GM19023 (cell line): ENCODE data around the gene SLC14A1.

Source experiments
- ATAC-seq: cut with Tn5 transposase; IDR thresholded peaks from one replicate; pipeline ENCODE4 v1.9.1; 2021; ENCODE audit warnings: mild to moderate bottlenecking, moderate library complexity; ENCODE audit not compliant: unreplicated experiment

SLC14A1 gene

DNA sequence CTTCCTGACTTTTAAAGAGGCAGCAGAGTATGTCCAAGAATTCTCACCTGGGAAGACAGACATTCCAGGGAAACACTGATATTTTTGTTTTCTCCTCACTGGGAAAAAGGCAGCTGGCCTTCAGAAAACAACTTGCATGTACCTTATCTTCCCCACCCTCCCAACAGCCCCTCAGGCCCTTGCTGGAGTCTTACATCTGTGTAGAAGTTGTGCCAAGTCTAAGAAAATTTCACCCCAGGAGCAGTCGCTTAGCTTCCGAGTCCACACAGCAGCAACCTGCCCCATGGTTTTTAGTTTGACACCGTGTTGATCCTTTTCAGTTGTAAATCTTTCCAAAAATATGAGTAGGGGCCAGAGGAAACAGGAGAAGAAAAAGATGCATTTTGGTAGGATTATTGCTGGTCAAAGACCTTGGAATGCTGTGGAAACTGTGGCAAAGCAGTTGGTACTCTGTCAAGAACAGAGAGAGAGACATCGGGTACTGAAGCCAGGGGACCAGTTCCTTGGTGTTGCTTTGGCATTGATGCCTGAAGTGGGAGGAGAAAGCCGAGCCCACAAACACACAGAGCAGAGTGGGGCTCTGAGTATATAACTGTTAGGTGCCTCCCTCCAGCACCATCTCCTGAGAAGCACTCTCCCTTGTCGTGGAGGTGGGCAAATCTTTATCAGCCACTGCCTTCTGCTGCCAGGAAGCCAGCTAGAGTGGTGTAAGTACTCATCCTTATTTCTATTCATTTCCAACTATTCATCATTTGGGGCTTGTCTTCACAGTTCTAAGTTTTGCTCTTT, at the start of gene SLC14A1:
Gene SLC14A1 (plus strand): TSS at position 615 of the 789 bp plus-strand sequence. CDS start 6,140 bp downstream, outside the sequence.
- ATAC-seq: no peak

DNA sequence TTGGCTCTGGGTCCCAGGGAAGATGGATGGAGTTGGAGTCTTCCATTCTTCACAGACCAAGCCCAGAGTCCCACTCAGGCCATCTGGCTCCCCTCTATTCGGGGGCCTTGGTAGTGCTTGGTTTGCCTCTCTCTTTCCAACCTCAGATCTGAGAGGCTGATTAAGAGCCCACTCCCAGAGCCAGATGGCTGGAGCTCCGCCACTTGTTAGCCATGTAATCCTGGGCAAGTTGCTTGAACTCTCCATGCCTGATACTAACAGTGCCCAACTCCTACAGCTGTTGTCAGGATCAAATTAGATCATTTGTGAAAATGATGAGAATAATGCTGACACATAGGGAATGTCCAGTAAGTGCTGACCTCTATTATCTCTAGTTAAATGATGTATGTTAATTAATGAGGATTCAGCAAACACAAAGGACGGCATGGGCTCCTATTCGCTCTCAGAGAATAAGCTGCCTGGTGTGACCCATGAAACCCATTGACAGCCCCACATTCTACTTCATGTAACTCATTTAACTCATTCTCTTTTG, 46.6 kb upstream of the SLC14A1 start:
- ATAC-seq: no peak

DNA sequence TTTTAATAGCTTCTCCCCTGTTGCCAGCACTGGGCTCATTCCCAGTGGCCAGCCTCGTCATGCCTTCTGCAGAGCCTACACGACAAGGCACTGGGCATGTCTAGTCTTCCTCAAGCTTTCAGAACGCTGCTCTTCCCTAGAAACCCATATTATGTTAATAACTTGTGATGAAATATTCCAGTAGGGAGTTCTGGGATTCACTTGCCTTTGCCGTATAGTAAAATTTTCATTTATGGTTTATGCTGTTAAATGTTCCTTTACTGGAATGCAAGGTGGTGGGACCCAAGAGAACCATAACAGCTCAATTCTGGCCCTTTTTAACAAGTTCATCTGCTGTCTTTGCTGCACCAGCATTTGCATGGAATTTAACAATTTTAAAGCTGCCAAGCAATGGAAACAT, 45.5 kb upstream of the SLC14A1 start:
- ATAC-seq: no peak

DNA sequence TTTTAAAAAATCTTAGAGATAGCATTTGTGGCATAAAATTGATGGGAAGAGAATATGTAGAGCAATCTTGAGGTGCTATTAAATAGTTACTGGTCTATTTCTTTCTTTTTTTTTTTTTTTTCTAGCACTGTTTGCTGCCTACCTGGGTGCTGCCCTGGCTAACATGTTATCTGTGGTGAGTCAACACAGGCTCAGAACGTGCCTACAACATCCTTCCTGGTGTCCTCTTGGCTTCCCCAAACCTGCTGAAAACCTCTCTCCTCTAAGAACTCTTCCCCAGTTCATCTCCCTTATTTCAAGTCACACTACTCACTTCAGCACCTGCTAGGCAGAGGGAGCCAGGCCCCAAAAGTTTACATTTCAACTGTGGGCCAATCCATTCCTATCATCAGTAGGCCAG, 45.1 kb upstream of the SLC14A1 start:
- no peak for ATAC-seq

DNA sequence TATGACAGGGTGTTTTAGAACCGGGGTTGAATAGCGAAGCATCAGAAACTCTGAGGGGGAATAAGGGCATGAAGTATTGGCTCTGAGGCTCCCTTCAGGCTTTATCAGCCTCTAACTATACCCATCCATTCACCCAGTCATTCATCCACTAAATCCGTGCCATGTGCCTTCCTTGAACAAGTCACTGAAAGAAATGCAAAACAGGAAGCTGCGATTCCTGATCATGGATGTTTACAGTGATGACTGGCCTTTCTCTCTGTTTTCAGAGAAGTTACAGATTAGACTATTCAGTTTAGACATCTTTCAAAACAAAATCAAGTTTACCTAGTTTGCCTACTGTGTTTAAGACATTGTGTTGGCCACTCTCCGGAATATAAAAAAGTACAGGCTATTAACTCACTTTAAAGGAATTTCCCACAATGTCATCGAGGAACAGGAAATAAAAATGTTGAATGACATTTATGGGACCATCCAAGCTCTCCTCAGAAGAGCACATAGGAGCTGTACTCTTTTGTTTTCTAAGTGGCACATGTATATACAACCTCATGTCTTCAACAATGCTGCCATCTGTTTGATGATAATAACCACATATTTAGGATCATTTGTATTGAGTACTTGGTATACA, 43.8 kb upstream of the SLC14A1 start:
- no peak for ATAC-seq

DNA sequence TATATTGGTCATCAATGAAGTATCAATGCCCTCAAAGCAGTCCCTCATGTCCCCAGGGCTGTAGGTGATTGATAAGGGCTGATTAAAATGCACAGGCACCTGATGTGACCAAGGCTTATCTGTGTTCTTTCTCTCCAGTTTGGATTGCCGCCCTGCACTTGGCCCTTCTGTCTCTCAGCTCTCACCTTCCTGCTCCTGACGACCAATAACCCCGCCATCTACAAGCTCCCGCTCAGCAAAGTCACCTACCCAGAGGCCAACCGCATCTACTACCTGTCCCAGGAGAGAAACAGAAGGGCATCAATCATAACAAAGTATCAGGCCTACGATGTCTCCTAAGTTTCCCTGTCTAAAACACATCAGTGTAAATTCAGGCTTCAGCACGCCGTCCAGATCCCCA, 41.8 kb upstream of the SLC14A1 start:
- no peak for ATAC-seq

DNA sequence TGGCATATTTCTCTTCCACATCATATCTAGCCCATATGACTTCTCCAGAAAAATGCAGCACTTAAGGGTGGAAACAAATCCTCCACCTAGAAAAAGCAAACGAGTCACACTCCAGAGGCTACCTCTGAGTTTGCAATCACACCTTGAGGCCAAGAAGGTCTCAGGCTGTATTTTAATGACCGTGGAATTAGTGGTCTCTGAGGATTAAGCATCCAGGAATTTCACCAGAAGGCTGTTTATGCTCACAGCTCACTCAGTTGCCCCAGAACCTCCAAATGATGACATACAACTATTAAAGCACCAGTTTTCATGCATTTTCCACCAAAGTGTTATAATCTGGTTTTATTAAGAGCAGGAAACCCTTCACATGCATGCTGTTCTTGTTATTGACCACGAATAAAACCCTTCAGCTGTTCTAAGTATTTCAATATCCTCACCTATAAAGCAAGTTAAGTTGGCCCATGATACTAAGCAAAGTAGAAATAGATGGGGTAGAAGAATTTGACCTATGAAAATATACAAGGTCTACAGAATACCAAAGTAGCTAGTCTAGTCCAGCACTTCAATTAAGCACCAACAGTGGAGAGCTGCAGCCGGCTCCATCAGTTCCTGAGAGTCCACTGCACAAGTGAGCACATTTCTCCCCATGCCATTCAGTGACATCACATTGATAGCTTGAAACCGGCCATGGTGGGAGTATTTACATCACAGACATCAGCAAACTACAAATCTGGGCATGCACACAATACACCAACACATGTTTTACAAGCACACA, 39.5 kb upstream of the SLC14A1 start:
- no peak for ATAC-seq

DNA sequence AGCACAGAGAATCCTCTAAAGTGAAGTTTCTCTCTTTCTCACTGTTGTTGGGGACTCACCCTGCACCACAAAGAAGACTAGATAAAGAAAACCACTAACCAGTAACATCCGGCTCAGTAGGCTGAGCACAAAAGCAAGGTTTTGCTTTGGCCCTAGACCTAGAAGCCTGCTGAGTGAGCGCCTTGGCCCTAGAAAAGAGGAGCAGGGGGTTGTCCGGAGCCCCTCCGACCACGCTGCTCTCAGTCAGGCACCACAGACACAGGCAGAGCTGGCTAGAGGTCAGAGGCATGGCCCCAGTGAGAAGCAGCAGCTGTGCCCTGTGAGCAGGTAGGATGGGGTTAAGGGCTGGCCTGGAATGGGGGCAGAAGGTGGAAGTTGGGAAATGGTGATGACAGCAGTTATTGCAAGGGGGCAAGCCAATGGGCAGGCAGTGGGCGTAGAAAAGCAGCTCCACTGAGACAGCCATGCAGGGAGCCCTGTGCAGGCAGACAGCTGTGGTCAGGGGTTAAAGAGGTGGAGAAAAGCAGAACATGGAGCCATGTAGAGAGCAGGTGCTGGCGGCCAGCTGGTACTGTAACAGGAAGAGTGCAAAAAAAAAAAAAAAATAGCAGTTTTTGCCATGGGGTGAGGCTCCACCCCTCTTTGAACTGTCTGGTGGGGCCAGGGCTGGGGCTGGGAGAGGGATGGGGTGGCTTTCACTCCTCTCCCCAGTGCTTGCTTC, 36.9 kb upstream of the SLC14A1 start:
- ATAC-seq: peak; percentile 88

DNA sequence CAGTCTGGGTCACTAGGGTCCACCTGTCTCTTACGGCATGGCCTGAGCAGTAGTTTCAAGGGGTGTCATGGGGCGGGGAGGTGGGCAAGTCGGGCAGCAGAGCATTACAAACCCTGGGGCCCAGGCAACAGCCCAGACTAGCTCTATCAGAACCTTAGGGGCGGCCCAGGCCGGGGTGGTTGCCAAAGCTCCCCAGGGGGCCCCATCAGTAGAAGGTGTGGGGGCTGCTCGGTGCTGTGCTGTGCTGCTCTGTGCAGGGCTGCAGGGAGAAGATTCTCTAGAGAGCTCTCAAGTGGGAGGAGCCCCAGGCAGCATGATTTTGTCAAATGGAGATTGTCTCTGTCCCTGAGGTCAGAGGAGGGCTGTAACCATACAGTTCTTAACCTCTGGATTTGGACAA, 36.4 kb upstream of the SLC14A1 start:
- ATAC-seq: peak; percentile 33

DNA sequence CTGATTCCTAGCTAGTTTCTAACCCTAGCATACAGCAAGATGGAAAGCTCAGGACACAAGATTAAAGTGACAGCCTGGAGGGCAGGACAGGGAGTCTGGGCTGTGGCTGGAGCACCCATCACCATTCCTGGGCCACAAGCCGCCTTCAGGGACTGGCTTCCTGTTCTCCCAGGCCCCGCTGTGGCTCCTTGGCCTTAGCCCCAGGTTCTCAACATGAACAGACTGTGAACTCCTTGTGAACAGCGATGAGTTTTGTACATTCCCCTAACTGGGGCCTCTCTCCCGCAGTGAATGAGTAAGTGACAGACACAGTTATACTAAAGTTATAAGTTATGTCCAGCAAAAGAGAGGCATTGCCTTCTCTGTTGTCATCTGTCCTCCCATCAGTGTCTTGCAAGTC, 35.9 kb upstream of the SLC14A1 start:
- no peak for ATAC-seq

DNA sequence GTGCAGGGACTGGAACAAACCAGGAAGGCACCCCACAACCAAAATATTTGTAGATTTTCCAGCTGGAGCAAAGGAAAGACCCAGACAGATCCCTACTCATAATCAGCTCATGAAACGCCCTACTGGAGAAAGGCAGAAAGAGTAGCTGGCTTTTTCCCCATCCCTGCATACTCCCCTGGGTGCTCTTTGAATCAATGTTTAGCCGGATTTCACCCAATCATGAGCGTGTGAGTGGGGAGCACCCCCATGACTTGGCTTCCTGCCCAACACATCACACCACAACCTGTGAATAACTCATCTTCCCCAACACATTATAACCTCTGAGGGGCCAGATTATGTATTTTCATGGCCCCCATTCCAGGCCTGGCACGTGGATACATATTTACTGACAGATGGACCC, 35.1 kb upstream of the SLC14A1 start:
- ATAC-seq: no peak

DNA sequence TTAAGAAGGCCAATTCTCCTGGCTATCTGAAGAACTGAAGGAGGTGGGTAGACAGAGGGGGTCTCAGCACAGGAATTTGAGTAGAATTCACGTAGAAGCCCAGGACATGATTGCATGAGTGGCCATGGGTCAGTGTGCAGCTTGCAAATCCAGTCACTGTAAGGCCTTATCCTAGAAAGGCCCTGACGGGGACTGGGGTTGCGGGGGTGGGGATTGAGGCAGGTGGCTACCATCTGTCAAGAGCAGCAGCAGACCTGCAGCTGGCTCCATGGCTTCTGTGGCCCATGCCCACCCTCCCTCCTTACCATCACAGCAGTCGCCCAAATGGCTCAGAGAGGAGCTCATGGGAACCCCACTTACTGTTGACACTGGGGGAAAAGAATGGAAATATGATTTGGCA, 34.6 kb upstream of the SLC14A1 start:
- ATAC-seq: no peak

DNA sequence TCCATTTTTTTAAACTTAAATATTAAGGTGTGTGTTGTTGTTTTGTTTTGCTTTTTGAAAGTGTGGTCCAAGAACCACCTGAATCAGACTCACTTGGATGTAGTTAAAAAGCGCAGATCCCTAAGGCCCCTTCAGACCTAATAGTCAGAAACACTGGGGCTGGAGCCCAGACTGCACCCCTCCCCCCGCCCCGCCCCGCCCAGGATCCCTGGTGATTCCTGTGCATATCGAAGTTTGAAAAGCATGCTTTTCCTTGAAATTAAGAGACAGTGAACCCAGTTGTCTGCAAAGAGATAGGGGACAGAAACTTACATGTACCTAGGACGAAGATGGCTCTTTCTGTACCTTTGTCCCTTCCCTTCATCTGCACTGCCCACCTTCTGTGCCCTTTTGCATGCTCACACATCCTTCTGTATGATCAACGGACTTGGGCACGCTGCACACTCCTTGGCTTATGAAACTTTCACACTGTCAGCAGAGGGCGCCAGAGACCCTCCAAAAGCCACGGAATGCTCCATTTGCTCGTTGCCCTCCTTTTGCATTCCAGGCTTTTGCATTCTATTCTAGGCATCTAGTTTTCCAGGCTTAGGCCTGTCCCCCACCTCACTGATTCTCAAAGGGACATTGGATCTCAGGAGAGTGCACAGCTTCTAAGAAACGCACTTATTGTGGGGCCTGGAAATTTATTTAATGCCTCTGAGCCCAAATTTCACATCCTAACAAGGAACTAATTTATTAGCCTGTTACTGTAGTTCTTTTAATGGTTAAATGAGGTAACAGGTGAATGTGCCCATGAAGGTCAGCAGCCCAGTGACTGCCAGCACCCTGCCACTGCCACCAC, 32.8 kb upstream of the SLC14A1 start:
- ATAC-seq: no peak

DNA sequence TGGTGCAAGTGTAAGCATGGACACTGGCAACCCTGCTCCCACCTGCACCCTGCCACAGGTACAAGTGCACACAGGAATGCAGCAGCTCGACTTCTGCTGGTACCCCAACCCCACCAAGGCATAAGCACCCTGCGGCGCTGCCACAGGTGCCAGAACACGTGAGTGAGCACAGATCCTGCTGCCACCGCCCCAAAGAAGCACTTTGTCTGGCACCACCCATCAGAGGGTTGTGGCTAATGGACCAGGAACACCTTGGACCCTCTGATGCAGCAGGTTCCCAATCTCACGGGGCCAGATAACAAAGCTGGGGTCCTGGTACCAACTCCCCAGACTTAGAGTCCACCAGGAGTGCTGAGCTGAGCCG, 32.2 kb upstream of the SLC14A1 start:
- no peak for ATAC-seq

DNA sequence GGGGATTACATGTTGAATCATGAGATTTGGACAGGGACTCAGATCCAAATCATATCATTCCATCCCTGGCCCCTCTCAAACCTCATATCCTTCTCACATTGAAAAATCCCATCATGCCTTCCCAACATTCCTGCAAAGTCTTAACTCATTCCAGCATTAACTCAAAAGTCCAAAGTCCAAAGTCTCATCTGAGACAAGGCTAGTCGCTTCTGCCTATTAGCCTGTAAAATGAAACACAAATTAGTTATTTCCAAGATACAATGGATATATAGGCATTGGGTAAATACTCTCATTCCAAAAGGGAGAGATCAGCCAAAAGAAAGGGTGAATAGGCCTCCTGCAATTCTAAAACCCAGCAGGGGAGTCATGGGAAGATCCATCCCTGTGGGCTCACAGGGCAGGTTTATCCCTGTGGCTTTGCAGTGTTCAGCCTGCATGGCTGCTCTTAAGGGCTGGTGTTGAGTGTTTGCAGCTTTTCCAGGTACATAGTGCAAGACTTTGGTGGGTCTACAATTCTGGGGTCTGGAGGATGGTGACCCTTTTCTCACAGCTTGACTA, 21.2 kb upstream of the SLC14A1 start:
- no peak for ATAC-seq

DNA sequence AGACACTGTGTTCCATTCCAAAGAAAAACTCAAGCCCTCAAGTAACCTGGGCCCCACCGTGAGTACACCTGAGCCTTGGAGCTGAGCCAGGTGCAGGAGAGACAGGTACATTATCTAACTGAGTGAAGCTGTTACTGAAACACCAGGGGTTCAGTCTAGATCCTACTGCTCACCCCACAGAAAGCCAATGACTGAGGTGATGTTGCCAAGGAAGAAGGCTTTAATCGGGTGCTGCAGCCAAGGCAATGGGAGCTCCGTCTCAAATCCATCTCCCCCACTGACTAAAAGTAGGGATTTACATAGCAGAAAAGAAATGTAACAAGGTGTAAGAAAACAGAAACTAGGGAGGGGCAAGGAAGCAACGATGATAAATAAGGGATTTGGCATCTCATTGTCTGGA, 15.2 kb upstream of the SLC14A1 start:
- ATAC-seq: no peak

DNA sequence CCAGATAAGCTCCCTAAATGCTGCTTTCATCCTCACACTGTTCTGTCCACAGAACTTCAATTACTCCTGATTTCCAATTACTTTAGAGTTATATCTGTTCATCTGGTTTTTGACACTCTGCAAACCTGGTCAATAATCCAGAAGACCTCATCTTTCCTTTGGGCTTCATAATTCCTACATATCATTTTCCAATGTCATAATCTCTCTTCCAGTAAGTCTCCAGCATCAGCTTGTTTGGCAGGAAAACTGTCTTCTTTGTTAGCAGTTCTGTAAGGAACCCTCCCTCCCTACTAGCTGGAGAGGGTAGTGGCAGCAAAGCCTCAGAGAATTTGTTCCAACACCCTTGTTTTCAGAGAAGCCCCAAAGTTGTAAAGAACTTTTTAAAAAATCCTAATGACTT, 11.9 kb upstream of the SLC14A1 start:
- ATAC-seq: no peak

DNA sequence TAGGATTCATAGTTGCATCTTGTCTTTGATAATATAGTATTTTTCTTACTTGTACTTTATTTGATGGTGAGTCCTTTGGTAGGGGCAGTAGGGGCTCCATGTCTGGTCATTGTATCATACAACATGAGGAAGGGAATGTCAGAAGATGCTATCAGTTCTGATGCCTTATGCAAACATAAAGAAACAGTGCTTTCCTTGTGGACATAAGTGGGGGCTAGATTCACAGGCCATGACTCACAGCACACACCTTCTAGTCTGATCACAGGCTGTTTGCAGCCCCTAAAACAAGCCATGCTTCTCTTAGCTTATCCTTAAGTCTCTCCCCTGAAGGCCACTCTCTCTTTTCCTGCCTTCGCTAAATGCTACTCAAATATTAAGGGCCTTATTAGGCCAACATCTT, 10.7 kb upstream of the SLC14A1 start:
- ATAC-seq: no peak

DNA sequence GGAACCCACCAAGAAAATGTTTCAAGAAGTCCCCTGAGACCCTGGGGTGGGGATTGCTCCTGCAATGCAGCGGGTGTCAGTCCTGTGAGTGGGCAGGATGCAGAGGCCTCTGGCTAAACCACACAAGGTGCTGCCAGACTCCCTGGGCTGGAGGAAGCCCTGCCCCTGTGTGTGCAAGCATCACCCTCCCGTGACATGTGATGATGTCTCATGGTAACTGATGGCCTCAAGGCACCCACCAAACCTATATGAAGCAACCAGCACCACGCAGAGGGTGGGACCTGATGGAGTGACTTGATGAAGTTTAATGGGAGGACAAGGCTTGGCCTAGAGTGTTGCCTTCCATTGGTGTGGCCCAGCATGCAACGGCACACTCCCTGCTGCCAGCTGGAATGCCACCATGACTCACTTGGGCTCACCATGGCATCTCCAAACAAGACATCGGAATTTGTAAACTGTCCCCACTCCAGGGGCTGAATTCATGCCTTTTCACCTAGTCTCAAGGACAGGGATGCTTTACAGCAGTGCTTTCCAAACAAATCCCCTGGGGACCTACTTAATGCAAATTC, 8.7 kb upstream of the SLC14A1 start:
- no peak for ATAC-seq

DNA sequence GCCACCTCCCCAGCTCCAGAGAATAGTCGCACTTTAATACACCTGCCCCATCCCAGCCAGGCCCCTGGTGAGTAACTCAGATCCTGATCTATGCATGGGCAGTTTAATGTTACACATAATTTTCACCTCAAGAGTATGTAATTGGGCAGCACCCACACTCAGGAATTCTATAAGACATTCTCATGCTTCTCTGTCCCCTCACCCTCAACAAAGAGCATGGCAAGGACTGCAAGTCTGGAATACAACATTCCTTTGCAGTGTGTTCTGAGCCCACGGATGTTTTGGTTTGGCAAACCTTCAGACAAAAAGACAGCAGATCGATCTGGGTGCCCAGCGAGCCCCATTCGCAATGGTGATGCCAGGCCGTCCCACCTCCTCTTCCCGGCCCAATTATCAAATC, 4.9 kb upstream of the SLC14A1 start:
- ATAC-seq: no peak
